ENCODE results near the gene SLC26A2. TPM values are rescaled to one million over a fixed set of nuclear protein-coding genes. Genes with fewer than 3 reads are reported as not detected.

The SLC26A2 gene
- total RNA-seq, 1 donor from 2014 or later = 17.1 TPM

DNA sequence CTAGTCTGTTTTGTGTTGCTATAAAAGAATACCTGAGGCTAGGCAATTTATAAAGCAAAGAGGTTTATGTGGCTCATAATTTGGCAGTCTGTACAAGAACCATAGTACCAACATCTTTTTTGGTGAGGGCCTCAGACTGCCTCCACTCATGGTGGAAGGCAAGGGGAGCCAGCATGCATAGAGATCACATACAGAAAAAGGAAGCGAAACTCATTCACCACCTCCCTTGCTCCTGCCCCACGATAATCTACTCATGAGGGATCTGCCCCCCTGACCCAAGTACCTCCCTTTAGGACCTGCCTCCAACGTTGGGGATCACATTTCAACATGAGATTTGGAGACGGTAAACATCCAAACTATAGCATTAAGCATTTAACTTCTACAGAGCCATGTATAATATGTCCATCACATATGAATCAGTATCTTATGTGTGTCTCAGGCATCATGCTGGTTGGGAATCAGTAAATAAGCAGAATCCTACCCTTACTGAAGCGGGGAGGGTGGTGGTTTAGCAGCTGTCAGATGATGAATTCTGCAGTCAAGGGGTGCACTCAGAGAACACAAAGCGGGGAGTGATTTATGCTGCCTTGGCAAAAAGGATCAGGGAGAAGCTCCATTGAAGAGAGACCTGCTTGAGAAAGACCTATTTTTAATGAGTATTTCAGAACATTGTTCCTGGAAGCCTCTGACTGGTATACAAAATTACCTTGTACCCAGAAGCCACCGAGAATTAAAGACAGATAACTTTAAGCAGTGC, 74.8 kb downstream of the SLC26A2 start:
- no peak for DNase-seq (ENCODE audit: low read depth in 2 of 2)

DNA sequence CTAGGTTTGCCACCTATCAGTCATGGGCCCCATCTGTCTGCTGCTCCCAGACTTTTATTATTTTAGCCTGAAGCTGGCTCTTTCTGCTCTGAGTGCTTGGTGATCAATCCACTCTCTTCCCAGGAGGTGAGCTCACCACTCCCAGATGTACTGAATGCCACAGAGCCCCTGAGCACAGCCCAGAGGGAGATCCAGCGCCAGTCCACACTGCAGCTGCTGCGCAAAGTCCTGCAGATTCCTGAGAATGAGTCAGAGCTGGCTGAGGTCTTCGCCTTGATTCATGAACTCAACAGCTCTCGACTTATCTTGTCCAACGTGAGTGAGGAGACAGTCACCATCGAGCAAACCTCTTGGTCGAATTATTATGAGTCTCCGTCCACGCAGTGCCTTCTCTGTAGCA, 76.0 kb downstream of the SLC26A2 start:
- DNase-seq (ENCODE audit: low read depth in 2 of 2) = peak in 1 of 2 donors; percentile 26

Other genes with a start within 250 kb of the SLC26A2 start
- gene PPARGC1B, start 230.4 kb upstream of the SLC26A2 start, total RNA-seq = 1.8 and 2.8 TPM in 2 replicates
- under 0.01 and 0.13 TPM in 2 replicates for gene PDE6A, start 16.0 kb upstream of the SLC26A2 start, total RNA-seq
- gene TIGD6, start 39.9 kb downstream of the SLC26A2 start, total RNA-seq = 3.6 and 5.3 TPM in 2 replicates
- gene HMGXB3, start 40.0 kb downstream of the SLC26A2 start, total RNA-seq = 18.2 and 31.9 TPM in 2 replicates
- not detected in 2 replicates for gene CSF1R, start 125.8 kb downstream of the SLC26A2 start, total RNA-seq
- gene PDGFRB, start 195.1 kb downstream of the SLC26A2 start, total RNA-seq = 5.0 and 14.3 TPM in 2 replicates
- gene CDX1, start 206.0 kb downstream of the SLC26A2 start, total RNA-seq = not detected in 2 replicates
- gene SLC6A7, start 229.3 kb downstream of the SLC26A2 start, total RNA-seq = not detected in 2 replicates